ENCODE results near the gene ZMYND8. TPM values are rescaled to one million over a fixed set of nuclear protein-coding genes. Genes with fewer than 3 reads are reported as not detected.
A peak's percentile ranks its signal among the peaks of the same experiment; 100 is the strongest.

The ZMYND8 gene
- total RNA-seq, 1 donor from 2014 or later = 109 TPM

DNA sequence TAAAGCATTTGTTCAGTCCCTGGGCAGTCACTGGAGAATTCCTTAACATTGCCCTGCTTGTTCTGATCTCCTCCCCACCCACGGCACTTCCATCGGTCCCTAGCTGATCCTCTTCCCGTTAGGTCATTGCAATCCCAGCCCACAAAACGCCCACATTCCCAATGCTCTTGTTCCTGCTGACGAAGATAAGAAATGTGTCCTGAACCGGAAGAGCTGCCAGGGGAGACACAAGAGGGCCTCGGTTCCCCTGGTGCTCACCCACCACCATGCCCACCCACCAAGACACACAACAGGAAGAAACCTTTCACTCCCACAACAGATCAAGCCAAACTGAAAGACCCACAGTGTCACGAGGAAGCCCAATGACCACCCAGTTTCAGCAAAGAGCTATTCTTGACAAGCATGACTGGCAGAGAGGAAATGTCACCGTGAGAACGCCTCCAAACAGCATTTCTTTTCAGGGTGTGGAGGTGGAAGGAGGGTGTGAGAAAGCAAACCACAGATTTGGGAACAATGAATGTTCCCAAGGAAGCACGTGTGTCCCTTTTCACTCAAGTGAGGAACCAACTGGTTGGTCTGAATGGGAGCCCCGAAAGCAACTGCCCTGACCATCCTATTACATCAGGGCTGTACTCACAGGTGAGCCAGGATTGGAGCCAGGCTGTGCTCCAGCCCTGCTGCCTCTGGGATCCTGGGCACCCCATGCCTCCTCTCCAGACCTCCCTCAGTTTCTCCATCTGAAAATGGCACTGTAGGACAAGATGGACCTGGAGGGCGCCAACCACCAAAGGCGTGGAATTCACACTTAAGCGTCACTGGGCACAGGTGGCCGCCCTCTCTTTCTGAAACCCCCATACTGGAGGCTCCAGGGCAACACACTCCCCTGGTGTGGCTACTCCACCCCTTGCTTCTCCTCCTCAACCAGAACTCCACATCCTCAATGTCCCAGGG lies 97.5 kb downstream of the ZMYND8 start:
- H3K27ac Mint-ChIP-seq (ENCODE audit: unreplicated experiment) = peak overlapping the region; percentile 95
- H3K36me3 Mint-ChIP-seq (ENCODE audit: low read depth, unreplicated experiment) = peaks cover 61% of the 10 kb centered on the region
- H3K4me3 Mint-ChIP-seq (ENCODE audit: unreplicated experiment) = peak overlapping the region; percentile 70
- H3K9me3 Mint-ChIP-seq (ENCODE audit: unreplicated experiment) = no peaks in the 10 kb centered on the region
- no peak for DNase-seq (ENCODE audit: low spot score)
- H3K4me1 Mint-ChIP-seq (ENCODE audit: unreplicated experiment) = peaks cover 24% of the 10 kb centered on the region
- peaks cover 12% of the 10 kb centered on the region for H3K27me3 Mint-ChIP-seq (ENCODE audit: unreplicated experiment)
- TF ChIP-seq, protein P1, sequence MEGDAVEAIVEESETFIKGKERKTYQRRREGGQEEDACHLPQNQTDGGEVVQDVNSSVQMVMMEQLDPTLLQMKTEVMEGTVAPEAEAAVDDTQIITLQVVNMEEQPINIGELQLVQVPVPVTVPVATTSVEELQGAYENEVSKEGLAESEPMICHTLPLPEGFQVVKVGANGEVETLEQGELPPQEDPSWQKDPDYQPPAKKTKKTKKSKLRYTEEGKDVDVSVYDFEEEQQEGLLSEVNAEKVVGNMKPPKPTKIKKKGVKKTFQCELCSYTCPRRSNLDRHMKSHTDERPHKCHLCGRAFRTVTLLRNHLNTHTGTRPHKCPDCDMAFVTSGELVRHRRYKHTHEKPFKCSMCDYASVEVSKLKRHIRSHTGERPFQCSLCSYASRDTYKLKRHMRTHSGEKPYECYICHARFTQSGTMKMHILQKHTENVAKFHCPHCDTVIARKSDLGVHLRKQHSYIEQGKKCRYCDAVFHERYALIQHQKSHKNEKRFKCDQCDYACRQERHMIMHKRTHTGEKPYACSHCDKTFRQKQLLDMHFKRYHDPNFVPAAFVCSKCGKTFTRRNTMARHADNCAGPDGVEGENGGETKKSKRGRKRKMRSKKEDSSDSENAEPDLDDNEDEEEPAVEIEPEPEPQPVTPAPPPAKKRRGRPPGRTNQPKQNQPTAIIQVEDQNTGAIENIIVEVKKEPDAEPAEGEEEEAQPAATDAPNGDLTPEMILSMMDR (IDR thresholded peaks at IDR 0.05; ENCODE audit: unreplicated experiment) = no peak

DNA sequence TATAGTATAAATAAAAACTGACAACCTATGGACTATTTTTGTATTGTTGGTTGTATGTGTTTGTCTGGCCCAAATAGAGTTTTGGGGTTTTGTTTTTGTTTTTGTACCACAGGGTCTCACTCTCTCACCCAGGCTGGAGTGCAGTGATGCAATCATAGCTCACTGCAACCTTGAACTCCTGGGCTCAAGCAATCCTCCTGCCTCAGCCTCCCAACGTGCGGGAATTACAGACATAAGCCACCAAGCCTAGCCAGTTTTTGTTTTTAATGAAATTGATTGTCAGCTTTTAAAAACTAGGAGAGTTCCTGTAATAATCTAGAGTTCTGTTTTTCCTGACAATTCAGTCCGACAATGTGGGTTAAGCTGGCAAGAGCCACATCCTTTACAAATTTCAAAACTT lies 98.7 kb downstream of the ZMYND8 start:
- peaks cover 12% of the 10 kb centered on the region for H3K27me3 Mint-ChIP-seq (ENCODE audit: unreplicated experiment)
- peak overlapping the region; percentile 95 for H3K27ac Mint-ChIP-seq (ENCODE audit: unreplicated experiment)
- DNase-seq (ENCODE audit: low spot score) = no peak

DNA sequence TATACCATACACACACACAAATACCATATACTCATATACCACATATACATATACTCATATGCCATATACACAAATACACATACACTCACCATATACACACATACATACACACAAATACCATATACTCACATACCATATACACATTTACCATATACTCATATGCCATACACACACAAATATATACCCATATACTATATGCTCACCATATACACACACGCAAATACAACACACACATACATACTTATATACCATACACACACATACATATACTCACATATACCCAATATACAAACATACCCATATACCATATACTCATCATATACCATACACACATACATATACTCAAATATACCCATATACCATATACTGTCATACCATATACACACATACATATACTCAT lies 99.2 kb downstream of the ZMYND8 start:
- TF ChIP-seq, protein P1 (IDR thresholded peaks at IDR 0.05; ENCODE audit: unreplicated experiment) = no peak
- Mint-ChIP-seq H3K4me1 (ENCODE audit: unreplicated experiment) (peaks cover 24% of the 10 kb centered on the region), H3K4me3 (ENCODE audit: unreplicated experiment) (no peak overlapping the region), H3K9me3 (ENCODE audit: unreplicated experiment) (no peaks in the 10 kb centered on the region), H3K27me3 (ENCODE audit: unreplicated experiment) (peaks cover 12% of the 10 kb centered on the region), H3K27ac (ENCODE audit: unreplicated experiment) (peak overlapping the region; percentile 32), H3K36me3 (ENCODE audit: low read depth, unreplicated experiment) (peaks cover 59% of the 10 kb centered on the region)
- no peak for DNase-seq (ENCODE audit: low spot score)

More for the DNA sequence above, 98.7 kb downstream of the ZMYND8 start:
- no peaks in the 10 kb centered on the region for H3K9me3 Mint-ChIP-seq (ENCODE audit: unreplicated experiment)
- H3K4me1 Mint-ChIP-seq (ENCODE audit: unreplicated experiment) = peaks cover 24% of the 10 kb centered on the region
- H3K36me3 Mint-ChIP-seq (ENCODE audit: low read depth, unreplicated experiment) = peaks cover 63% of the 10 kb centered on the region
- TF ChIP-seq, protein P1 (IDR thresholded peaks at IDR 0.05; ENCODE audit: unreplicated experiment) = no peak
- H3K4me3 Mint-ChIP-seq (ENCODE audit: unreplicated experiment) = no peak overlapping the region

DNA sequence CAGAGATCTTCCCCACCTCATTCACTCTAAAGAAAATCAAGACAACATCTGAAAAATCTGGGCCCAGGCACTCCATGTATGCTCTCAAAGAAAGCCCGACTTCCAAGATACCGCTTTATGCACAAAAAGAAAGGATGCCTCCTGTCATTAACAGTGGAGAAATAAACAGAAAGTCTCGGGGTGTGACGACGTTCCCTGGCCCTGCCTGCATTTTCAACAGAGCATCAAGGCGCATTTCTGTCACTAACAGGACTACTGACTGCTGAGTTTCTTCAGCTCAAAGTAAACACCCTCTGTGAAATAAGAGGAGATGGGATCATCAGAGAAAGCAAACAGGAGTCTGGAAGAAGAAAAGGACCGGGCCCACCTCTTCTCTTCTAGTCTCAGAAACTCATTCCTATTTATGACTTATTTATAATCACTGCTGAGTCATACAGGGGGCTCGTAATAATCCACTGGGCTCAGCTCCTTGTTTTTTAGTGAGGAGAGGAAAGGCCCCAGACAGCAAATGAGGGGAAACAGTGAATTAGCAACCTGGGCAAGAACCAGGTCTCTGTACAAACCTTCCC lies 99.7 kb downstream of the ZMYND8 start:
- TF ChIP-seq, protein P1 (IDR thresholded peaks at IDR 0.05; ENCODE audit: unreplicated experiment) = no peak
- H3K27ac Mint-ChIP-seq (ENCODE audit: unreplicated experiment) = peak overlapping the region; percentile 5
- peaks cover 54% of the 10 kb centered on the region for H3K36me3 Mint-ChIP-seq (ENCODE audit: low read depth, unreplicated experiment)
- H3K4me3 Mint-ChIP-seq (ENCODE audit: unreplicated experiment) = no peak overlapping the region
- DNase-seq (ENCODE audit: low spot score) = no peak
- H3K27me3 Mint-ChIP-seq (ENCODE audit: unreplicated experiment) = peaks cover 12% of the 10 kb centered on the region
- H3K4me1 Mint-ChIP-seq (ENCODE audit: unreplicated experiment) = peaks cover 24% of the 10 kb centered on the region
- H3K9me3 Mint-ChIP-seq (ENCODE audit: unreplicated experiment) = no peaks in the 10 kb centered on the region

DNA sequence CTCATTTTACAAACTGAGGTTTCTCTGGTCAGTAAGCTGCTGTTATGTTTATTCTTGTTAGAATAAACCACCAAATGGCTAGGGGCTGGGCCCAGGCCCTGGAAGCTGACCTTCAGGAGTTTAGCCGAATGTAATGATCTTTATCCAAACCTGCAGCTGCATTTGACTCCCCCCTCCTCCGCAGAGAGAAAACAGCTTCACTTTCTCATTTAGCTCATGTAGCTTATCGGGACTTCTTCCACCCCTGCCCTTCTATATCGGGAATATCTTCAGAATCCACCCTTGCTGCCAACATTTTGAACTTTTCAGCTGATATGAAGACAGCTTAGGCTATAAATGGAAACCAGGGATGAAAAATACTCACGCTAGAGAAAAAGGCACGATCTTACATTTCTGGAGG lies 102.6 kb downstream of the ZMYND8 start:
- no peak overlapping the region for H3K27ac Mint-ChIP-seq (ENCODE audit: unreplicated experiment)
- TF ChIP-seq, protein P1 (IDR thresholded peaks at IDR 0.05; ENCODE audit: unreplicated experiment) = no peak
- peaks cover 5% of the 10 kb centered on the region for H3K27me3 Mint-ChIP-seq (ENCODE audit: unreplicated experiment)
- H3K36me3 Mint-ChIP-seq (ENCODE audit: low read depth, unreplicated experiment) = peaks cover 47% of the 10 kb centered on the region
- DNase-seq (ENCODE audit: low spot score) = no peak
- peaks cover 7% of the 10 kb centered on the region for H3K4me1 Mint-ChIP-seq (ENCODE audit: unreplicated experiment)
- H3K4me3 Mint-ChIP-seq (ENCODE audit: unreplicated experiment) = no peak overlapping the region
- no peaks in the 10 kb centered on the region for H3K9me3 Mint-ChIP-seq (ENCODE audit: unreplicated experiment)
